Measurements from ENCODE around the gene DHX38.

DHX38 gene

DNA sequence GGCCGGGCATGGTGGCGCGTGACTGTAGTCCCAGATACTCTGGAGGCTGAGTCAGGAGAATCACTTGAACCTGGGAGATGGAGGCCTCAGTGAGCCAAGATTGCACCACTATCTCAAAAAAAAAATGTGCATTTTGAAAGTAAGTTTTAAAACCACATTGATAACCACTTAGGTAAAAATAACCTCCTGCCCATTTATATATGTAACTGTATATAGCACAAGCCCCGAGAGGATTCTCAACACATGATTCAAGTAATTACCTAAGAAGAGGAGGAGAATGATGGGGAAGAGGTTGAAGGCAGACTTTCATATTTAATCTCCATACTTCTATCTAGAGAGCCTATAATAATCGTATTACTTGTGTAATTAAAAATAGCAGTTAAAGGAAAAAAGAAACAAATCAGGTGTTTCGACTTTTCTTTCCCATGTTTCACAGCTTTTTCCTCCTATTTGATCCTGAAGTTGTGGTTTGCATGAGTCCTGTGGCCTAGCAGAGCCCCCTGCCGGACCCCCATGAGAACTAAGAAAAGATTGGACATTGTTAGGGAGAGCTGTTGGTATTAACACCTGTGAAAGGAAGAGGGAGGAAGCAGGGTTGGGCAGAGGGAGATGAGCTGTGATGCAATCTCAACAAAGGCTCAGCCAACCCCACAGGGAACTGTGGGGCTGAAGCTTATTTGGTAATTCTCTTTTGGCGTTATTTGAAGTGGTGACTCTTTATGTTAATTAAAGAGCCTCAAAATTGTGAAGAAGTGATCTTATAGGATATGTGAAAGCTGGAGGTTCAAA lies 56.2 kb downstream of the DHX38 start:
- Histone ChIP-seq H3K9me2 (replicated peaks; ENCODE audit: low read depth, low read length) (no peaks in the 10 kb centered on the region), H3K27me3 (ENCODE audit: insufficient read depth, low read length, poor library complexity, severe bottlenecking) (no peaks in the 10 kb centered on the region), H3F3A (ENCODE audit: low read depth) (no peaks in the 10 kb centered on the region), H3K9me3 (ENCODE audit: insufficient read depth, low read depth, low read length) (no peaks in the 10 kb centered on the region), H3K79me2 (ENCODE audit: insufficient read depth, low read length) (no peaks in the 10 kb centered on the region), H3K4me3 (ENCODE audit: low read length, poor library complexity, severe bottlenecking) (no peak overlapping the region), H3K36me3 (ENCODE audit: insufficient read depth, low read length) (no peaks in the 10 kb centered on the region), H3K9ac (ENCODE audit: low read depth, low read length, poor library complexity, severe bottlenecking) (no peak overlapping the region), H4K20me1 (ENCODE audit: insufficient read depth, low read length, poor library complexity, severe bottlenecking) (no peaks in the 10 kb centered on the region), H2AFZ (ENCODE audit: low read length) (no peak overlapping the region), H3K4me2 (ENCODE audit: low read depth, low read length, poor library complexity, severe bottlenecking) (no peak overlapping the region), H3K4me1 (ENCODE audit: insufficient read depth, low read length, poor library complexity, severe bottlenecking) (no peaks in the 10 kb centered on the region)
- TF ChIP-seq EZH2phosphoT487 (IDR thresholded peaks at IDR 0.05; ENCODE audit: borderline replicate concordance) = no peak
- TF ChIP-seq, protein P1, sequence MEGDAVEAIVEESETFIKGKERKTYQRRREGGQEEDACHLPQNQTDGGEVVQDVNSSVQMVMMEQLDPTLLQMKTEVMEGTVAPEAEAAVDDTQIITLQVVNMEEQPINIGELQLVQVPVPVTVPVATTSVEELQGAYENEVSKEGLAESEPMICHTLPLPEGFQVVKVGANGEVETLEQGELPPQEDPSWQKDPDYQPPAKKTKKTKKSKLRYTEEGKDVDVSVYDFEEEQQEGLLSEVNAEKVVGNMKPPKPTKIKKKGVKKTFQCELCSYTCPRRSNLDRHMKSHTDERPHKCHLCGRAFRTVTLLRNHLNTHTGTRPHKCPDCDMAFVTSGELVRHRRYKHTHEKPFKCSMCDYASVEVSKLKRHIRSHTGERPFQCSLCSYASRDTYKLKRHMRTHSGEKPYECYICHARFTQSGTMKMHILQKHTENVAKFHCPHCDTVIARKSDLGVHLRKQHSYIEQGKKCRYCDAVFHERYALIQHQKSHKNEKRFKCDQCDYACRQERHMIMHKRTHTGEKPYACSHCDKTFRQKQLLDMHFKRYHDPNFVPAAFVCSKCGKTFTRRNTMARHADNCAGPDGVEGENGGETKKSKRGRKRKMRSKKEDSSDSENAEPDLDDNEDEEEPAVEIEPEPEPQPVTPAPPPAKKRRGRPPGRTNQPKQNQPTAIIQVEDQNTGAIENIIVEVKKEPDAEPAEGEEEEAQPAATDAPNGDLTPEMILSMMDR (conservative IDR thresholded peaks at IDR 0.05; ENCODE audit: low read length) = peak; percentile 28

DNA sequence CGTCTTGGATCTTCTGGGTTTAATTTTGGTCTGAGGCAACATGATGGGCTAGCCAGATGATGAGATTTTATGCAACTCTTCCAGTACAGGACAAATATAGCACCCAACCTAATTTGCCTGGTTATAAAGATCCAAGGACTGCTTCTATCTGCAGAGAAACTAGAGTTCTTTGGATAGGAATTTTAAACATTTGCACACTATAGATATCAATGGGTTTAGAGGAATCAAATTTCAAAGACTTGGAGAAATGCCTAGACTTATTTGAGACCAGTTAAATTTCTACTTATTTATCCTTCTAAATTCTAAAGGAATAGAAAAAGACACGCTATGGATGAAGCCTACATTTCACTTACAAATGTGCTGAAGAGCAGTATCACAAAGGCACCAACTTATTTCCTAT lies 65.7 kb downstream of the DHX38 start:
- Histone ChIP-seq H3F3A (ENCODE audit: low read depth) (no peaks in the 10 kb centered on the region), H3K9ac (ENCODE audit: low read depth, low read length, poor library complexity, severe bottlenecking) (no peak overlapping the region), H3K79me2 (ENCODE audit: insufficient read depth, low read length) (no peaks in the 10 kb centered on the region), H3K27me3 (ENCODE audit: insufficient read depth, low read length, poor library complexity, severe bottlenecking) (no peaks in the 10 kb centered on the region), H3K4me3 (ENCODE audit: low read length, poor library complexity, severe bottlenecking) (no peak overlapping the region), H4K20me1 (ENCODE audit: insufficient read depth, low read length, poor library complexity, severe bottlenecking) (no peaks in the 10 kb centered on the region), H2AFZ (ENCODE audit: low read length) (no peak overlapping the region), H3K36me3 (ENCODE audit: insufficient read depth, low read length) (no peaks in the 10 kb centered on the region), H3K4me1 (ENCODE audit: insufficient read depth, low read length, poor library complexity, severe bottlenecking) (no peaks in the 10 kb centered on the region), H3K9me2 (replicated peaks; ENCODE audit: low read depth, low read length) (no peaks in the 10 kb centered on the region), H3K9me3 (ENCODE audit: insufficient read depth, low read depth, low read length) (no peaks in the 10 kb centered on the region), H3K4me2 (ENCODE audit: low read depth, low read length, poor library complexity, severe bottlenecking) (no peak overlapping the region)
- TF ChIP-seq, protein P1 (conservative IDR thresholded peaks at IDR 0.05; ENCODE audit: low read length) = no peak
- no peak for TF ChIP-seq EZH2phosphoT487 (IDR thresholded peaks at IDR 0.05; ENCODE audit: borderline replicate concordance)

DNA sequence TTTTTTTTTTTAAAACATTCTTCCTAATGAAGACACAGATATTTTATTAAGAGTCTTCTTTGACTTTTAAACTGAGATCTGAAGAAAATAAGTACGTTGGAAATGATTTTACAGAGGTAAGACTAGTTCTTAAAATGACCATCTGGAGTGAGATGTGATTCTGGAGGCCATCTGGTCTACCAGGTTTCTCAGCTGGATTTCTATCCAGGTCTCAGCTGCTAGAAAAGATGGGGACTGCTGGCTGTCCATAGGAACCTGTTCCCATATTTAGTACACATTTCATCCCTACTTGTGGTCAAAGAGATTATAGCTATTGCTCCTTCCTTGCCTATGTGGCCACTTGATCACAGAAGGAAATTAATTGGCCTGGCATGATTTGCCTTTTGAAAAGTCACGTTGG lies 66.2 kb downstream of the DHX38 start:
- Histone ChIP-seq H3K9me3 (ENCODE audit: insufficient read depth, low read depth, low read length) (no peaks in the 10 kb centered on the region), H4K20me1 (ENCODE audit: insufficient read depth, low read length, poor library complexity, severe bottlenecking) (no peaks in the 10 kb centered on the region), H3K4me1 (ENCODE audit: insufficient read depth, low read length, poor library complexity, severe bottlenecking) (no peaks in the 10 kb centered on the region), H3K9me2 (replicated peaks; ENCODE audit: low read depth, low read length) (no peaks in the 10 kb centered on the region), H3F3A (ENCODE audit: low read depth) (no peaks in the 10 kb centered on the region), H3K79me2 (ENCODE audit: insufficient read depth, low read length) (no peaks in the 10 kb centered on the region), H3K9ac (ENCODE audit: low read depth, low read length, poor library complexity, severe bottlenecking) (no peak overlapping the region), H3K4me2 (ENCODE audit: low read depth, low read length, poor library complexity, severe bottlenecking) (no peak overlapping the region), H3K27me3 (ENCODE audit: insufficient read depth, low read length, poor library complexity, severe bottlenecking) (no peaks in the 10 kb centered on the region), H3K36me3 (ENCODE audit: insufficient read depth, low read length) (no peaks in the 10 kb centered on the region), H3K4me3 (ENCODE audit: low read length, poor library complexity, severe bottlenecking) (no peak overlapping the region), H2AFZ (ENCODE audit: low read length) (no peak overlapping the region)
- TF ChIP-seq EZH2phosphoT487 (IDR thresholded peaks at IDR 0.05; ENCODE audit: borderline replicate concordance) = no peak
- TF ChIP-seq, protein P1 (conservative IDR thresholded peaks at IDR 0.05; ENCODE audit: low read length) = no peak

Data from Loucy (cell line).